NB4 (cell line): Measurements from ENCODE around the gene CARMIL1.
A peak's percentile ranks its signal among the peaks of the same experiment; 100 is the strongest.

Source experiments
- DNase-seq: peaks from one replicate; pipeline ENCODE4 v3.0.0; 2010; ENCODE audit warnings: low read depth
- H3K4me3 ChIP-seq: one replicate; pipeline ENCODE4 v1.5.1; 2011; ENCODE audit warnings: mild to moderate bottlenecking, low read depth, low read length, moderate library complexity
- MYC ChIP-seq: IDR thresholded peaks from 2 replicates; pipeline ENCODE4 v1.6.1; 2011; ENCODE audit warnings: low read depth, low read length
- POLR2A ChIP-seq: IDR thresholded peaks from 2 replicates; pipeline ENCODE4 v1.6.1; 2011; ENCODE audit warnings: mild to moderate bottlenecking; ENCODE audit not compliant: insufficient read length; ENCODE audit errors: extremely low read depth
- TF ChIP-seq, protein P1 (sequence below): IDR thresholded peaks from 2 replicates; pipeline ENCODE4 v1.6.1; 2011; ENCODE audit warnings: low read depth, low read length
- TF ChIP-seq, protein P2 (sequence below): IDR thresholded peaks from one replicate; pipeline ENCODE4 v1.5.1; 2012; ENCODE audit warnings: low read depth, low read length

CARMIL1 gene

DNA sequence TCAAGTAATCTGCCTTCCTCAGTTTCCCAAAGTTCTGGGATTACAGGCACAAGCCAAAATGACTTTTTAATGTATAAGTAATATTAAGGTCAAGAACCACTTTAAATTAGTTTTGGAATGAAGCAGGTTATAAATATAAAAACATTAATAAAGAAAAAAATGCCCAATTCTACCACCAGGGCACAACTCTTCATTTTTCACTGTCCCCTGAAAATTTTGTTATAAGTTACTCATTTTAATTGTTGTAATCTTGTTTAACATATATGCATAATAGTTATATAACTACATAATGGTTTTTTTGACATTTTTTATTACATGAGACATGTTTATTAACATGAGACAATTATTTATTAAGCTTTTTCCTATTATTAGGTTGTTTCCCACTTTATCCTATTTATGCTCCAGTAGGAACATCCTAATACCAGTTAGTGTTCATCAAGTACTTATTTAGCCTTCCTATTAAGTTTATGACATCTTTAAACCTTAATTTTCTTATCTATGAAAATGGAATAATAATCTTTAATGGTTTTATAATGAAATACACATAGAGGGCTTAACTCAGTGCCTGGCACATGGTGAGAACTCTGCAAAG is 190.7 kb downstream of the CARMIL1 start:
- TF ChIP-seq, protein P1, sequence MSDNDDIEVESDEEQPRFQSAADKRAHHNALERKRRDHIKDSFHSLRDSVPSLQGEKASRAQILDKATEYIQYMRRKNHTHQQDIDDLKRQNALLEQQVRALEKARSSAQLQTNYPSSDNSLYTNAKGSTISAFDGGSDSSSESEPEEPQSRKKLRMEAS = no peak
- TF ChIP-seq, protein P2, sequence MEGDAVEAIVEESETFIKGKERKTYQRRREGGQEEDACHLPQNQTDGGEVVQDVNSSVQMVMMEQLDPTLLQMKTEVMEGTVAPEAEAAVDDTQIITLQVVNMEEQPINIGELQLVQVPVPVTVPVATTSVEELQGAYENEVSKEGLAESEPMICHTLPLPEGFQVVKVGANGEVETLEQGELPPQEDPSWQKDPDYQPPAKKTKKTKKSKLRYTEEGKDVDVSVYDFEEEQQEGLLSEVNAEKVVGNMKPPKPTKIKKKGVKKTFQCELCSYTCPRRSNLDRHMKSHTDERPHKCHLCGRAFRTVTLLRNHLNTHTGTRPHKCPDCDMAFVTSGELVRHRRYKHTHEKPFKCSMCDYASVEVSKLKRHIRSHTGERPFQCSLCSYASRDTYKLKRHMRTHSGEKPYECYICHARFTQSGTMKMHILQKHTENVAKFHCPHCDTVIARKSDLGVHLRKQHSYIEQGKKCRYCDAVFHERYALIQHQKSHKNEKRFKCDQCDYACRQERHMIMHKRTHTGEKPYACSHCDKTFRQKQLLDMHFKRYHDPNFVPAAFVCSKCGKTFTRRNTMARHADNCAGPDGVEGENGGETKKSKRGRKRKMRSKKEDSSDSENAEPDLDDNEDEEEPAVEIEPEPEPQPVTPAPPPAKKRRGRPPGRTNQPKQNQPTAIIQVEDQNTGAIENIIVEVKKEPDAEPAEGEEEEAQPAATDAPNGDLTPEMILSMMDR = no peak
- TF ChIP-seq POLR2A (no peak), MYC (no peak)
- no peak overlapping the region for H3K4me3 ChIP-seq
- DNase-seq = no peak

DNA sequence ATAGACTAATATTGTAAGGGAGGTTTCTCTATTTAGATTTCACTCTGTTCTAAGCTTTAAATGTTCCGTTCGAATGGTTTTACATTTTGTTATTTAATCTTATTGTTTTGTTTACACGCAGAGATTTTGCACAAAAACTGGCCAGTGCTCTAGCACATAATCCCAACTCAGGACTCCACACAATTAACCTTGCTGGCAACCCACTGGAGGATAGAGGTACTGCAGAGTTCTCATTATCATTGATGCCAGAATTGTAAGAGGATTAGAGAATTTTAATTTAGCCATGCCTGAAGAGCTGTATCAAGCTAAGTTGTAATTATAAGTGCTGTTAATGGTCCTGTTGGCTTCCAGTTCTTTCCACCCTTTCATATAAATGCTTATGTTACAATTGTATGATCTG is 193.1 kb downstream of the CARMIL1 start:
- no peak for DNase-seq
- TF ChIP-seq MYC = no peak
- TF ChIP-seq, protein P2 = peak; percentile 2
- TF ChIP-seq POLR2A = no peak
- TF ChIP-seq, protein P1 = no peak
- H3K4me3 ChIP-seq = no peak overlapping the region

DNA sequence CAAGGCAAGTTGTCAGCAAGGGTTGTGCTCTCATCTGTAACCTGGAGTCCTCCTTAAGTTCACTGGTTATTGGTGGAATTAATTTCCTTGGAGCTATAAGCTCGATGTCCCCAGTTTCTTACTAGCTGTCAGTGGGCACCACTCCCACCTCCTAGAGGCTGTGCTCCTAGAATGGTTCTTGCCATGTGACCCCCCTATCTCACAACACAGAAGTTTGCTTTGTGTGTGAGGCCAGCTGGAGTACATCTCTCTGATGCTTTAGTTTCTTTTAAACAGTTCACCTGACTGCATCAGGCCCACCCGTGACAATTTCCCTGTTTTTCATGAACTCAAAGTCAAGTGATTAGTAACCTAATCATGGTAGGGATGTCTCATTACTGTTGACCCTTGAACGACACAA is 193.7 kb downstream of the CARMIL1 start:
- no peak for DNase-seq
- H3K4me3 ChIP-seq = no peak overlapping the region
- TF ChIP-seq MYC = no peak
- no peak for TF ChIP-seq POLR2A
- TF ChIP-seq, protein P2 = no peak
- TF ChIP-seq, protein P1 = no peak

DNA sequence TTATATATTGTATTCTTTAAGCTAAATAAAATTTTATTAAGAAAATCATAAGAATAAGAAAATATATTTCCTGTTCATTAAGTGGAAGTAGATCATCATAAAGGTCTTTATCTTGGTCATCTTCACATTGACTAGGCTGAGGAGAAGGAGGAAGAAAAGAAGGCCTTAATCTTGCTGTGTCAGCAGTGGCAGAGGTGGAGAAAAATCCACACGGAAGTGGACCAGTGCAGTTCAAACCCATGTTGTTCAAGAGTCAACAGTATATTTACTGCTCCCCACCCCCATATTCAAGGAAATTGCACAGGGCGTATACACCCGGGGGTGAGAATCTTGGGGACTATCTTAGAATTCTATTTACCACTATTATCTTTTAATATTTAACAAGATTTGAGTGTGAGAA is 194.3 kb downstream of the CARMIL1 start:
- TF ChIP-seq, protein P2 = no peak
- TF ChIP-seq, protein P1 = no peak
- no peak for TF ChIP-seq POLR2A
- no peak for TF ChIP-seq MYC
- H3K4me3 ChIP-seq = no peak overlapping the region
- no peak for DNase-seq

DNA sequence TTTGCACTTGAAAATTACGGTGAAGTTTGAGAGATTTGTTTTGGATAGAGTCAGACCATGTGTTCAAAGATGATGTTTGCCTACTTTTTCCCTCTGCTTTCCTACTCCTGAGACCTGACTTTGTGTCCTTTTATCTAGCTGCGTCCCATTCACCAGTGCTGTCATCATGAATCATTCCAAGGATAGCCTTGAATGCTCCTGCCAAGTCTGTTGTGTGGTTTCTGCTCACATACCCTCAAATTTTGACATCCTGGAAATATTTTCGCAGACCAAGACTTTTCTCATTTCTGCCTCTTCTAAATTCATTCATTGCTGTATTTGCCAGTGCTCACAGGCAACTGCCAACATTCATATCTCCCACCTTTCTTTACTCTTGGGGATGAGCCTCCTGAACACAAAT is 197.0 kb downstream of the CARMIL1 start:
- TF ChIP-seq, protein P1 = no peak
- no peak for TF ChIP-seq MYC
- TF ChIP-seq, protein P2 = no peak
- TF ChIP-seq POLR2A = no peak
- no peak overlapping the region for H3K4me3 ChIP-seq
- DNase-seq = no peak
